ENCODE measurements around the gene GZMM. TPM values are rescaled to one million over a fixed set of nuclear protein-coding genes. Genes with fewer than 3 reads are reported as not detected.

GZMM gene
- polyA plus RNA-seq, 1 donor from 2014 or later: 15.8 TPM

DNA sequence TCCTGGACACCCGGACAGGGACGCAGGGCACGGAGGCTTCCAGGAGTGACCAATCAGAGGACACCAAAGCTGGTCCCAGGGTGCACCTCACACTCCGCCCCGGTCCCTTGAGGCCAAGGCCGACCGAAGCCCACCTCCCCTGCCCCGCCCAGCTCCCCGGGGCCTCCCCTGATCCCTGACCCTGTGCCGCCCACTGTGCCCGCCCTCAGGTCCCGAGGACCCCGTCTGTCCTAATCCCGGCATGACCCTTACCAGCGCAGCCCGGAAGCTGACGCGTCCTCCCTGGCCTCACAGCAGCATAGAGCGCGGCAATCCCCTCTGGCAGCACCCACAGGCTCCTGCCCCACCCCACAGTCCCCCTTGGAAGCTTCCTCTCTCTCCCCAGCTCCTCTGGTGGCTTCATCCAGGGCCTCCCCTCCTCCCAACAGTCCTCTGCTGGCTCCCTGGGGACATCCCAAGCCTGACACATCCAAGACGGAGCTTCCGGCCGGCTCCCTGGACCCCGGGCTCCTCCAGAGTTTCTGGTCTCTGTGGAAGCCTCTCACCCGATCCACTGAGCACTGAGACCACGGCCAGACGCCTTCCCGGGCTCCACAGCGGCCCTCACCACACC, 19.7 kb upstream of the GZMM start:
- Mint-ChIP-seq H3K4me3 (no peak overlapping the region), H3K9me3 (no peaks in the 10 kb centered on the region), H3K36me3 (no peaks in the 10 kb centered on the region), H3K27ac (peak overlapping the region in 1 of 3 donors; percentile 76), H3K27me3 (peaks cover 5% of the 10 kb centered on the region), H3K4me1 (peaks cover 1 to 4% (median 2%) of the 10 kb centered on the region in 3 donors)

DNA sequence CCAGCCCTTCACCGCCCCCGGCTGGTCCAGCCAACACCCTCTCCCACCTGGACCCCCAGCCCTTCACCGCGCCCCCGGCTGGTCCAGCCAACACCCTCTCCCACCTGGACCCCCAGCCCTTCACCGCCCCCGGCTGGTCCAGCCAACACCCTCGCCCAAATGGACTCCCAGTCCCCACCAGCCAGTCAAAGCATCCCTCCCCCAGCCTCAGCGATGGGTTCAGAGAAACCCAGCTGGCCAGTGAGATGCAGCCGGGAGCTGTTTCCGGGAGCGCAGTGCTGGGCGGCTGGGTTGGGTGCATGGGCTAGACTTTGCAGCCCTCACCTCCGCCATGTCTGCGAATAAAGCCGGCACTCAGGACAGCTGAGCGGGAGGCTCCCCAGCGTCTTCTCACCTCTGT, 18.8 kb upstream of the GZMM start:
- Mint-ChIP-seq H3K36me3 (no peaks in the 10 kb centered on the region), H3K4me3 (no peak overlapping the region), H3K27ac (no peak overlapping the region), H3K27me3 (peaks cover 5% of the 10 kb centered on the region), H3K9me3 (no peaks in the 10 kb centered on the region), H3K4me1 (peaks cover 1 to 4% (median 2%) of the 10 kb centered on the region in 3 donors)

- Mint-ChIP-seq H3K9me3 (no peaks in the 10 kb centered on the region), H3K4me1 (peaks cover 1 to 4% (median 2%) of the 10 kb centered on the region in 3 donors), H3K36me3 (no peaks in the 10 kb centered on the region), H3K27ac (no peak overlapping the region), H3K27me3 (peaks cover 5% of the 10 kb centered on the region), H3K4me3 (no peak overlapping the region)
Measured at GRCh38 chr19:525857-526419, 17.9 kb upstream of the GZMM start.

DNA sequence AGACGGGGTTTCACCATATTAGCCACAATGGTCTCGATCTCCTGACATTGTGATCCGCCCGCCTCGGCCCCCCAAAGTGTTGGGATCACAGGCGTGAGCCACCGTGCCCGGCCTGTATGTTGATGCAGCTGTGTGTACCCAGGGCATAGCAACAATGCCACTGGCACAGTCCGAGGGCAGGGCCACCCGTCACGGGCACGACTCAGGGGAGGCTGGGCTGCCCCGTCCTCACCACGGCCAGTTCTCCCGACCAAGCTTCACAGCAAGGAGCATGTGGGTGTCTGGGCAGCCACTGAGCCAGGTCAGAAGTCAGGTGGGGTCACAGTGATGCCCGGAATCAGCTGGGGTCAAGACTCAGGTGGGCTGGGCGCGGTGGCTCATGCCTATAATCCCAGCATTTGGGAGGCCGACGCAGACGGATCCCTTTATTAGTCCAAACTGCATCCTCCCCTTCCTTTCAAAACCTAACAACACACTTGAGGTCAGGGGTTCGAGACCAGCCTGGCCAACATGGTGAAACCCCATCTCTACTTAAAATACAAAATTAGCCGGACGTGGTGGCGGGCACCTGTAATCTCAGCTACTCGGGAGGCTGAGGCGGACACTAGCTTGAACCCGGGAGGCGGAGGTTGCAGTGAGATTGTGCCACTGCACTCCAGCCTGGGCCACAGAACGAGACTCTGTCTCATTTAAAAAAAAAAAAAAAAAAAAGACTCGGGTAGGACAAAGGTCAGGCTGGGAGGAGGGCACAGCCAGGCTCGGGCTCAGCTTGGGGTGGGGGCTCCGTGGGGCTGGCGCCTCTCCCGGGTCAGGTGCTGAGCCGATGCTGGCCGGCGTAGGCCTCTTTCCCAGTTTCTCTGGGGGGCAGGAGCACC, 13.5 kb upstream of the GZMM start:
- Mint-ChIP-seq H3K27me3 (peaks cover 3% of the 10 kb centered on the region), H3K4me3 (peak overlapping the region; percentile 82 to 90 (median 86)), H3K27ac (peak overlapping the region; percentile 69 to 88 (median 76)), H3K4me1 (peaks cover 5 to 9% (median 7%) of the 10 kb centered on the region in 3 donors), H3K36me3 (peaks cover 2% of the 10 kb centered on the region), H3K9me3 (no peaks in the 10 kb centered on the region)

GRCh38 chr19:531009-531752, 12.7 kb upstream of the GZMM start:
- Mint-ChIP-seq H3K9me3 (no peaks in the 10 kb centered on the region), H3K36me3 (peaks cover 2% of the 10 kb centered on the region), H3K4me3 (peak overlapping the region; percentile 82 to 90 (median 86)), H3K4me1 (peaks cover 5 to 9% (median 7%) of the 10 kb centered on the region in 3 donors), H3K27ac (peak overlapping the region; percentile 67 to 88 (median 76)), H3K27me3 (peaks cover 2% of the 10 kb centered on the region)

GRCh38 chr19:531753-532560, 11.9 kb upstream of the GZMM start, which contains the start of gene CDC34:
TSS of gene CDC34 (plus strand) at chr19:531760. CDS start at chr19:531932, 172 bp downstream.
- H3K4me3 Mint-ChIP-seq: peak within 1 kb of the TSS; percentile 87 to 94 (median 91)
- H3K27me3 Mint-ChIP-seq: no peaks in the 10 kb centered on the region
- peaks cover 2% of the 10 kb centered on the region for H3K36me3 Mint-ChIP-seq
- H3K27ac Mint-ChIP-seq: peak within 1 kb of the TSS; percentile 67 to 88 (median 76)
- no peaks in the 10 kb centered on the region for H3K9me3 Mint-ChIP-seq
- peaks cover 5 to 9% (median 7%) of the 10 kb centered on the region in 3 donors for H3K4me1 Mint-ChIP-seq

DNA sequence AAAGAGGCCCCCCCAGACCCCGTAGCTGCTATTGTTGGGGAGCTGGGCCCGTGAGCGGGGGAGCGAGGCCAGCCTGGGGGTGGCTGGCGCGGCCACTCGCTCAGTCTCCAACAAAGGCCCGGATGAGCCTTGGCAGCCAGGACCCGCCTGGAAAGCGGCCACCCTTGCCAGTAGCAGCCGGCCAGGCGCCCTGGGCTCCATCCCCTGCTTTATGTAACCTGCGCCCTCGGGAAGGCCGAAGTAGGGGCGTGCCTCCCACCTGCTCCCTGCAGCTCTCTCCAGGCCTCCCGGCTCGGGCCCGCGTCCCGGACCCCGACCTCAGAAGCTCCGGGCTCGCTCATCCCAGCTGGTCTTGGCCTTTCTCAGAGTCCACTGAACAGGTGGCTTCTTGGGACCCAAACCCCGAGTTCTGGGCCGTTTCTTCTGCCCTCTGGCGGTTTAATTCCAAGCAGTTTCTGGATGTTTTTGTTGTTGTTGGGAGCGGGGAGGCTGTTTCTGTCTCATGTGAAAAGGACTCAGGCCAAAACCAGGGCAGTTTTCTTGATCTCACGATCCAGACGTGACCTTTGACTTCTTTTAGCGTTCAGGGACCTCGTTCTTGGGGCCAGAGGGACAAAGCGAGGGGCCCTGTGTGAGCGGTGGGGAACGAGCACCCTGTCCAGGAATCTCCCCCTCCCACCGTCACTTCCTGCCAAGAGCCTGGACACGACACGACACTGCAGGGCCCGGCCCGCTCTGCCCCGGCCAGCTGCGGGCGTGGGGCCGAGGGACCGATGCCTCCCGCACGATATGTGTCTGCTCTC, 11.1 kb upstream of the GZMM start:
- Mint-ChIP-seq H3K27me3 (no peaks in the 10 kb centered on the region), H3K27ac (peak overlapping the region in 2 of 3 donors; percentile 27 to 82), H3K4me3 (peak overlapping the region; percentile 87 to 94 (median 91)), H3K36me3 (peaks cover 2% of the 10 kb centered on the region), H3K4me1 (peaks cover 5 to 9% (median 7%) of the 10 kb centered on the region in 3 donors), H3K9me3 (no peaks in the 10 kb centered on the region)

- Mint-ChIP-seq H3K4me1 (peaks cover 5 to 7% (median 6%) of the 10 kb centered on the region in 3 donors), H3K27me3 (no peaks in the 10 kb centered on the region), H3K4me3 (peak overlapping the region; percentile 32 to 89 (median 72)), H3K36me3 (peaks cover 2% of the 10 kb centered on the region), H3K27ac (peak overlapping the region in 2 of 3 donors; percentile 27 to 82), H3K9me3 (no peaks in the 10 kb centered on the region)
Measured at GRCh38 chr19:533364-534058, 10.3 kb upstream of the GZMM start.

DNA sequence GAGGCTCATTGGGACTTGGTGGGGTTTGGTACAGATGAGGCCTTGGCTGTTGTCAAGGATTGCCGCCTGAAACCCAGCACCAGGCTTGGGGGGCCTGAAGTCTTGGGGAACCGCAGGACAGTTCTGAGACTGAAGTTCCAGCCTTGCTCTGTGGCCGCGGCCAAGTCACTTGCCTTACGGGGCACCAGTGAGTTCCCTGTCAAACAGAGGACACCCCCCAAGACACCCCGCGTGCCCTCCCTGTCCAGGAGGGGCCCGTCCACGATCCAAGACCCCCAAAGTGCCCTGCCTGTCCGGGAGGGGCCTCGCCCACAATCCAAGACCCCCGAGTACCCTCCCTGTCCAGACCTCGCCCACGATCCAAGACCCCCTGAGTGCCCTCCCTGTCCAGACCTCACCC, 9.8 kb upstream of the GZMM start:
- Mint-ChIP-seq H3K9me3 (no peaks in the 10 kb centered on the region), H3K27me3 (no peaks in the 10 kb centered on the region), H3K4me1 (peaks cover 5 to 7% (median 5%) of the 10 kb centered on the region in 3 donors), H3K36me3 (peaks cover 2% of the 10 kb centered on the region), H3K4me3 (peak overlapping the region in 3 of 4 donors; percentile 17 to 89 (median 57)), H3K27ac (no peak overlapping the region)

GRCh38 chr19:535017-535835, 8.6 kb upstream of the GZMM start:
- Mint-ChIP-seq H3K4me3 (peak overlapping the region in 1 of 4 donors; percentile 85), H3K36me3 (peaks cover 2% of the 10 kb centered on the region), H3K27ac (peak overlapping the region in 1 of 3 donors; percentile 61), H3K9me3 (no peaks in the 10 kb centered on the region), H3K4me1 (peaks cover 5 to 7% (median 5%) of the 10 kb centered on the region in 3 donors), H3K27me3 (no peaks in the 10 kb centered on the region)

- Mint-ChIP-seq H3K9me3 (no peaks in the 10 kb centered on the region), H3K27me3 (no peaks in the 10 kb centered on the region), H3K27ac (no peak overlapping the region), H3K4me1 (peaks cover 5 to 7% (median 5%) of the 10 kb centered on the region in 3 donors), H3K4me3 (no peak overlapping the region), H3K36me3 (peaks cover 2% of the 10 kb centered on the region)
Measured at GRCh38 chr19:536031-536880, 7.6 kb upstream of the GZMM start.
